Transverse colon (tissue), 4 donors: ENCODE data around the gene HINT2. TPM values are rescaled to one million over a fixed set of nuclear protein-coding genes. Genes with fewer than 3 reads are reported as not detected.

Experiments
- DNase-seq: peaks from one replicate; pipeline ENCODE4 v3.0.0-alpha.2; 2019
- H3K27ac ChIP-seq, 4 donors: fragments of 200-600 bp; sonication (generic); 2 replicates each; pipeline ENCODE4 v1.5.1; 2016 to 2018; ENCODE audit warnings: inconsistent platforms in 4 of 4
- H3K27me3 ChIP-seq: fragments of 200-600 bp; sonication (generic); 2 replicates; pipeline ENCODE4 v1.5.1; 2017; ENCODE audit warnings: inconsistent platforms
- H3K36me3 ChIP-seq, 4 donors: fragments of 200-600 bp; sonication (generic); 2 replicates each; pipeline ENCODE4 v1.5.1; 2017 to 2019; ENCODE audit warnings: inconsistent platforms in 4 of 4
- H3K4me1 ChIP-seq, 4 donors: fragments of 200-600 bp; sonication (generic); 2 replicates each; pipeline ENCODE4 v1.5.1; 2017 to 2020; ENCODE audit warnings: inconsistent platforms in 4 of 4
- H3K4me3 ChIP-seq, 4 donors: fragments of 200-600 bp; sonication (generic); 1 replicate in 1 of 4; 2 replicates in 3 of 4; pipeline versions ENCODE4 v1.5.1 to v1.6.1; 2017 to 2019; ENCODE audit warnings: inconsistent platforms in 4 of 4
- H3K9me3 ChIP-seq, 2 donors: fragments of 200-600 bp; sonication (generic); 2 replicates each; pipeline ENCODE4 v1.5.1; 2017 to 2019; ENCODE audit warnings: inconsistent platforms in 2 of 2
- EP300 ChIP-seq: sonication (generic); formaldehyde crosslinking; IDR thresholded peaks from one replicate; pipeline ENCODE4 v1.6.1; 2017; ENCODE audit warnings: antibody characterized with exemption, low read depth
- POLR2A ChIP-seq: fragments of 450-650 bp; IDR thresholded peaks from one replicate; pipeline ENCODE4 v1.6.1; 2016; ENCODE audit warnings: antibody characterized with exemption, mild to moderate bottlenecking, moderate library complexity
- POLR2AphosphoS5 ChIP-seq, 3 donors: sonication (generic); formaldehyde crosslinking; IDR thresholded peaks; one replicate each; pipeline ENCODE4 v1.6.1; 2016; ENCODE audit warnings: antibody characterized with exemption in 3 of 3
- WGBS, 2 donors: methylation state at CpG; one replicate each; pipeline ENCODE4 v1.1.5; 2018; ENCODE audit warnings: low coverage in 1 of 2; 5-methylcytosine and 5-hydroxymethylcytosine counted together
- in situ Hi-C, 4 donors: fragments of 200-750 bp; cut with MboI; loops; one replicate each; pipeline versions ENCODE4 v1.15.0 to v1.15.1; 2017; ENCODE audit warnings: low sequenced_read_pairs in 3 of 4, low pct_ligation_motif_present in 1 of 4, low pct_unique_long_range_greater_than_20kb in 1 of 4
- intact Hi-C: fragments of 100-400 bp; cut with DNase I; formaldehyde crosslinking; loops from one replicate; pipeline ENCODE4 v1.15.1; 2023; ENCODE audit warnings: low total_unique reads
- total RNA-seq, 4 donors: library from RNA; depleted of rRNA; stranded (reverse); fragments of >200 nt; gene quantifications; one replicate each; pipeline ENCODE4 v1.1.0, GENCODE V29; 2016
- TF ChIP-seq, protein P1 (sequence below), 5 experiments: fragments of 200-600 bp in 3 of 5; fragments of 450-650 bp in 2 of 5; sonication (generic) in 3 of 5; IDR thresholded peaks; 1 replicate in 2 of 5; 2 replicates in 3 of 5; pipeline ENCODE4 v1.5.1; 2016 to 2017; ENCODE audit warnings: antibody characterized with exemption in 5 of 5, inconsistent platforms in 3 of 5, mild to moderate bottlenecking in 2 of 5, moderate library complexity in 1 of 5

Gene HINT2
- total RNA-seq, result 10 to 100 TPM; 16.8 to 58.0 (median 38.9) TPM

DNA sequence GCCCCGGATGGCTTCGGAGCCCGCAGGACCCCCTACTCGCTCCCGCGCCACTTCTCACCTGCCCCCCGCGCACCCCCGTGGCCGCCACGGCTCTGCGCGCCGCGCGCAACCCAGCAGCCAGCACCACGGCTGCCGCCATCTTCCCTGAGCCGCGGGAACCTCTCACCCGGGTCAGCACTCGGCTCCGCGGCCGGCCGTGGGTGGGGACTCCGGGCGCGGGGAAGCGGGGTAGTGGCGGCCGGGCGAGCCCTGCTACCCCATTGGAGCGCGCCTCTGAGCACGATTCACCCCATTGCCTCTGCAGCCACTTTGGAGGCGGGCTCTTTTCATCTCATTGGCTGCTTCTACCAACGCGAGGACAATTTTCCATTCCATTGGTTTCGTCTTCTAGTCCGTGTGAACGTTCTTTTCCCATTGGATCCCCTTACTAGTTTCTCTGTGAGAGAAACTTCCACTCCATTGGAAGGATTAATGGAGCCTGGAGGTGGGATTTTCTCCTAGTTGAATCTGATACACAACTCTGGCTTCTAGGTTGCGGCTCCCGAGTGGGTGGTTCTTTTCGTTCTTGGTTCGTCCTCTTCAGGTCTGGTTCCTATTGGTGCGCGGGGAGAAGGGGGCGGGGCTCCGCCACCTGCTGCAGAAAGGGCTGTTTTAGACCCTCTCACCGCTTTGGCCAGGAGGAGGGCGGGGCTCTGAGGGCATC, at the start of gene HINT2:
Gene HINT2 (minus strand): TSS at position 202 of the 703 bp plus-strand sequence. CDS start 63 bp downstream, at position 139.
- H3K36me3 ChIP-seq, result no peaks in the 10 kb centered on the region
- in situ Hi-C loops, result loop anchor here in 1 of 4 donors (10.0 kb wide), 1 partner anchor 80 kb away; the partner anchor contains the start of genes CREB3 and TLN1
- no peaks in the 10 kb centered on the region for H3K9me3 ChIP-seq
- TF ChIP-seq POLR2A, result peak; percentile 97
- peak; percentile 93 to 98 (median 98) for TF ChIP-seq POLR2AphosphoS5 (IDR thresholded peaks at IDR 0.05)
- TF ChIP-seq EP300, result no peak
- TF ChIP-seq, protein P1, sequence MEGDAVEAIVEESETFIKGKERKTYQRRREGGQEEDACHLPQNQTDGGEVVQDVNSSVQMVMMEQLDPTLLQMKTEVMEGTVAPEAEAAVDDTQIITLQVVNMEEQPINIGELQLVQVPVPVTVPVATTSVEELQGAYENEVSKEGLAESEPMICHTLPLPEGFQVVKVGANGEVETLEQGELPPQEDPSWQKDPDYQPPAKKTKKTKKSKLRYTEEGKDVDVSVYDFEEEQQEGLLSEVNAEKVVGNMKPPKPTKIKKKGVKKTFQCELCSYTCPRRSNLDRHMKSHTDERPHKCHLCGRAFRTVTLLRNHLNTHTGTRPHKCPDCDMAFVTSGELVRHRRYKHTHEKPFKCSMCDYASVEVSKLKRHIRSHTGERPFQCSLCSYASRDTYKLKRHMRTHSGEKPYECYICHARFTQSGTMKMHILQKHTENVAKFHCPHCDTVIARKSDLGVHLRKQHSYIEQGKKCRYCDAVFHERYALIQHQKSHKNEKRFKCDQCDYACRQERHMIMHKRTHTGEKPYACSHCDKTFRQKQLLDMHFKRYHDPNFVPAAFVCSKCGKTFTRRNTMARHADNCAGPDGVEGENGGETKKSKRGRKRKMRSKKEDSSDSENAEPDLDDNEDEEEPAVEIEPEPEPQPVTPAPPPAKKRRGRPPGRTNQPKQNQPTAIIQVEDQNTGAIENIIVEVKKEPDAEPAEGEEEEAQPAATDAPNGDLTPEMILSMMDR (IDR thresholded peaks at IDR 0.05), result peak in 1 of 5 experiments; percentile 16
- peak within 1 kb of the TSS; percentile 100 for H3K27ac ChIP-seq
- 0% methylated on average over 47 of the region's 52 CpGs; no CpG with 5 or more reads in 1 of the 2 donors for WGBS, 2 donors
- DNase-seq, result peak; percentile 99
- intact Hi-C loops, result no loop called here
- H3K4me1 ChIP-seq, result peaks cover 21 to 38% (median 30%) of the 10 kb centered on the region in 4 donors
- H3K4me3 ChIP-seq, result peak within 1 kb of the TSS; percentile 74 to 100 (median 90)
- H3K27me3 ChIP-seq, result no peaks in the 10 kb centered on the region

- H3K27ac ChIP-seq, result no peak overlapping the region
- H3K4me1 ChIP-seq, result no peaks in the 10 kb centered on the region
- in situ Hi-C loops, result no loop called here
- DNase-seq, result no peak
- WGBS, 2 donors, result 71% methylated on average over 8 of the region's 8 CpGs; no CpG with 5 or more reads in 1 of the 2 donors
- no peaks in the 10 kb centered on the region for H3K36me3 ChIP-seq
- H3K4me3 ChIP-seq, result no peak overlapping the region
- TF ChIP-seq EP300, result no peak
- intact Hi-C loops, result no loop called here
- peaks cover 22% of the 10 kb centered on the region for H3K27me3 ChIP-seq
- H3K9me3 ChIP-seq, result no peaks in the 10 kb centered on the region
Measured at GRCh38 chr9:35863583-35863982, 48.7 kb upstream of the HINT2 start.

- in situ Hi-C loops, result no loop called here
Measured at GRCh38 chr9:35862328-35862727, 47.5 kb upstream of the HINT2 start.

DNA sequence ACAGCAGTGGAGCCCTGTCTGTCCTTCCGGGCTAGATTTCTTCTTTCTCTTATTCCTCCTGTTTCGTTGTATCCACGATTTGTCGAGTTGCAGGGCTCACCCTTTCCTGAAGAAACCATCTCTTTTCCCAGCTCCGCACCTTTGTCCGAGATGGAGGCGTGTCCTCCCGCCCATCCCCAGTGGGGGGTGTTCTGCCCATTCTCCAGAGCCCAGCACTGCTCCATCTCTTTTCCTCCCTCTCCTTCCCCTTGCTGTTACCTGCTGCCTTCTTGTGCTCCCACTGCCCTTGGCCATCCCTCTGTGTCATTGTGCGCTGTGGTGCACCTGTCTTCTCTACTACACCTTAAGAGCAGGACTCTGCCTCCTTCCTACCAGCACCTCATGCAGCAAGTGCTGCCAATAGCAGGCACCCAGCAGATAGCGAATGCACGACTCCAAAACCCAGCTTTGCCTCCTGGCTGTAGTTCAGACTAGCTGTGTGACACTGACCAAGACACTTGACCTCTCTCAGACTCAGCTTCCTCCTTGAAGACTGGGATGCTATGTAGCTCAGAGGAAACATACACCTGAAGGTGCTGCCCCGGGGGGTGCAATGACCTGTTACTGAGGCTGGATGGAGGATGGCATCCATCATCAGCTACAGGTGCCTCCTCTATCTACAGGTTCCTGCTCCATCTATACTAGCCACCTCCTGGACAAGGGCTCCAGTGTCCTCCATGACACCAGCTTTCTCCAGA, 46.5 kb upstream of the HINT2 start:
- no peak overlapping the region for H3K4me3 ChIP-seq
- peaks cover 22% of the 10 kb centered on the region for H3K27me3 ChIP-seq
- in situ Hi-C loops (no loop called here), intact Hi-C loops (no loop called here)
- TF ChIP-seq, protein P1 (IDR thresholded peaks at IDR 0.05), result no peak
- TF ChIP-seq EP300, result no peak
- no peak for TF ChIP-seq POLR2AphosphoS5 (IDR thresholded peaks at IDR 0.05)
- TF ChIP-seq POLR2A, result no peak
- no peak for DNase-seq
- no peaks in the 10 kb centered on the region for H3K4me1 ChIP-seq
- H3K36me3 ChIP-seq, result no peaks in the 10 kb centered on the region
- WGBS, 2 donors, result 58 to 64% methylated on average over 8 to 12 of the region's 12 CpGs
- H3K27ac ChIP-seq, result no peak overlapping the region
- no peaks in the 10 kb centered on the region for H3K9me3 ChIP-seq

More at GRCh38 chr9:35862328-35862727, 47.5 kb upstream of the HINT2 start:
- intact Hi-C loops, result no loop called here
- TF ChIP-seq POLR2AphosphoS5 (IDR thresholded peaks at IDR 0.05) (no peak), EP300 (no peak), POLR2A (no peak)
- TF ChIP-seq, protein P1 (IDR thresholded peaks at IDR 0.05), result no peak
- Histone ChIP-seq H3K27me3 (peaks cover 22% of the 10 kb centered on the region), H3K4me1 (no peaks in the 10 kb centered on the region), H3K27ac (no peak overlapping the region), H3K9me3 (no peaks in the 10 kb centered on the region), H3K36me3 (no peaks in the 10 kb centered on the region), H3K4me3 (no peak overlapping the region)
- WGBS, 2 donors, result 77% methylated on average over 4 of the region's 4 CpGs; no CpG with 5 or more reads in 1 of the 2 donors
- DNase-seq, result no peak
